Osteocyte (in vitro differentiated cells): ENCODE results near the gene ZNF57. TPM values are rescaled to one million over a fixed set of nuclear protein-coding genes. Genes with fewer than 3 reads are reported as not detected.
A peak's percentile ranks its signal among the peaks of the same experiment; 100 is the strongest.

ENCODE experiments used
- DNase-seq: peaks from one replicate; pipeline ENCODE4 v3.0.0; 2021; ENCODE audit warnings: mixed read lengths; ENCODE audit not compliant: unreplicated experiment; ENCODE audit errors: extremely low spot score
- H3K27ac Mint-ChIP-seq: one replicate; pipeline ENCODE4 v1.8.0; 2021; ENCODE audit warnings: mild to moderate bottlenecking, mixed read lengths; ENCODE audit not compliant: unreplicated experiment
- H3K27me3 Mint-ChIP-seq: one replicate; pipeline ENCODE4 v1.8.0; 2021; ENCODE audit warnings: mixed read lengths; ENCODE audit not compliant: unreplicated experiment
- H3K36me3 Mint-ChIP-seq: one replicate; pipeline ENCODE4 v1.8.0; 2021; ENCODE audit warnings: mixed read lengths; ENCODE audit not compliant: unreplicated experiment
- H3K4me1 Mint-ChIP-seq: one replicate; pipeline ENCODE4 v1.8.0; 2021; ENCODE audit warnings: mixed read lengths; ENCODE audit not compliant: unreplicated experiment
- H3K4me3 Mint-ChIP-seq: one replicate; pipeline ENCODE4 v1.8.0; 2021; ENCODE audit warnings: mild to moderate bottlenecking, moderate library complexity, mixed read lengths; ENCODE audit not compliant: unreplicated experiment
- H3K9me3 Mint-ChIP-seq: one replicate; pipeline ENCODE4 v1.8.0; 2021; ENCODE audit warnings: mixed read lengths; ENCODE audit not compliant: unreplicated experiment
- CTCF ChIP-seq: fragments of 200-600 bp; sonication (generic); IDR thresholded peaks from 2 replicates; pipeline ENCODE4 v1.5.0; 2021; ENCODE audit warnings: antibody characterized with exemption, mild to moderate bottlenecking, moderate library complexity
- long read RNA-seq: library from polyadenylated mRNA; unstranded; transcript quantifications from one replicate; pipeline ENCODE4 v2.0.0, GENCODE V29; 2021
- total RNA-seq: library from RNA; stranded (reverse); gene quantifications from 2 replicates; pipeline ENCODE4 v1.2.1, GENCODE V29; 2021

ZNF57 gene
- total RNA-seq, result 3.6 and 4.0 TPM in 2 replicates
- long read RNA-seq, transcript ZNF57-201 (4 exons, 2,003 nt), result major isoform, 26 of 31 reads
- long read RNA-seq, partial matches to known transcripts, result 0 of 31 reads
- long read RNA-seq, other reads (novel, unspliced or antisense), result 5 of 31 reads

GRCh38 chr19:2900296-2901252 lies at the start of gene ZNF57:
Gene ZNF57, plus strand, starts transcription at chr19:2900928. Its CDS starts 118 bp downstream, at chr19:2901046.
- peak within 1 kb of the TSS; percentile 99 for H3K4me3 Mint-ChIP-seq
- H3K4me1 Mint-ChIP-seq, result peaks cover 14% of the 10 kb centered on the region
- H3K27me3 Mint-ChIP-seq, result no peaks in the 10 kb centered on the region
- no peaks in the 10 kb centered on the region for H3K36me3 Mint-ChIP-seq
- H3K27ac Mint-ChIP-seq, result peak within 1 kb of the TSS; percentile 100
- DNase-seq, result peak; percentile 100
- H3K9me3 Mint-ChIP-seq, result no peaks in the 10 kb centered on the region
- TF ChIP-seq CTCF, result no peak

GRCh38 chr19:2852598-2852997 lies 48.1 kb upstream of the ZNF57 start:
- H3K36me3 Mint-ChIP-seq, result peaks cover 64% of the 10 kb centered on the region
- no peak overlapping the region for H3K27ac Mint-ChIP-seq
- no peak for DNase-seq
- H3K4me3 Mint-ChIP-seq, result no peak overlapping the region
- no peaks in the 10 kb centered on the region for H3K4me1 Mint-ChIP-seq
- H3K9me3 Mint-ChIP-seq, result peaks cover 48% of the 10 kb centered on the region
- no peak for TF ChIP-seq CTCF
- no peaks in the 10 kb centered on the region for H3K27me3 Mint-ChIP-seq

GRCh38 chr19:2853015-2853606 lies 47.6 kb upstream of the ZNF57 start:
- peaks cover 48% of the 10 kb centered on the region for H3K9me3 Mint-ChIP-seq
- no peak for TF ChIP-seq CTCF
- H3K36me3 Mint-ChIP-seq, result peaks cover 64% of the 10 kb centered on the region
- H3K4me3 Mint-ChIP-seq, result no peak overlapping the region
- H3K4me1 Mint-ChIP-seq, result no peaks in the 10 kb centered on the region
- no peaks in the 10 kb centered on the region for H3K27me3 Mint-ChIP-seq
- no peak for DNase-seq
- no peak overlapping the region for H3K27ac Mint-ChIP-seq

GRCh38 chr19:2854849-2855248 lies 45.9 kb upstream of the ZNF57 start:
- Mint-ChIP-seq H3K27me3 (no peaks in the 10 kb centered on the region), H3K9me3 (peaks cover 55% of the 10 kb centered on the region), H3K36me3 (peaks cover 63% of the 10 kb centered on the region), H3K4me3 (no peak overlapping the region), H3K27ac (no peak overlapping the region), H3K4me1 (no peaks in the 10 kb centered on the region)
- TF ChIP-seq CTCF, result no peak
- DNase-seq, result no peak
